Measurements from ENCODE around the gene EPHB1.
"Not testable (repeated sequence)": the region's sequence is repeated elsewhere in the genome, so short reads cannot be mapped to it uniquely, and the experiment has no call there.

The EPHB1 gene

GRCh38 chr3:134788283-134788682, 6.8 kb upstream of the EPHB1 start:
- DNase-seq, result not testable (repeated sequence)

- DNase-seq, result no peak
Observed at GRCh38 chr3:134790065-134790464, 5.0 kb upstream of the EPHB1 start.

GRCh38 chr3:134791992-134792391, 3.1 kb upstream of the EPHB1 start:
- DNase-seq, result no peak

- no peak for DNase-seq
Observed at GRCh38 chr3:134792700-134793099, 2.4 kb upstream of the EPHB1 start.

GRCh38 chr3:134793562-134793961, 1.5 kb upstream of the EPHB1 start:
- DNase-seq, result no peak

GRCh38 chr3:134794323-134794722, 737 bp upstream of the EPHB1 start:
- DNase-seq, result no peak

- DNase-seq, result peak; percentile 30
Observed at GRCh38 chr3:134795746-134796280, 753 bp downstream of the EPHB1 start.

- no peak for DNase-seq
Observed at GRCh38 chr3:134796281-134797056, 1.4 kb downstream of the EPHB1 start.

- DNase-seq, result no peak
Observed at GRCh38 chr3:134797057-134797740, 2.1 kb downstream of the EPHB1 start.

GRCh38 chr3:134797741-134798451, 2.8 kb downstream of the EPHB1 start:
- DNase-seq, result no peak

GRCh38 chr3:134798681-134799311, 3.7 kb downstream of the EPHB1 start:
- DNase-seq, result no peak

GRCh38 chr3:134799393-134799792, 4.3 kb downstream of the EPHB1 start:
- no peak for DNase-seq

- DNase-seq, result no peak
Observed at GRCh38 chr3:134801204-134801958, 6.3 kb downstream of the EPHB1 start.

GRCh38 chr3:134802428-134803050, 7.5 kb downstream of the EPHB1 start:
- DNase-seq, result no peak

GRCh38 chr3:134803051-134803505, 8.0 kb downstream of the EPHB1 start:
- no peak for DNase-seq

GRCh38 chr3:134803652-134804051, 8.6 kb downstream of the EPHB1 start:
- DNase-seq, result no peak

GRCh38 chr3:134804508-134805480, 9.7 kb downstream of the EPHB1 start:
- no peak for DNase-seq

GRCh38 chr3:134807189-134807588, 12.1 kb downstream of the EPHB1 start:
- DNase-seq, result no peak

- DNase-seq, result no peak
Observed at GRCh38 chr3:134808835-134809234, 13.8 kb downstream of the EPHB1 start.

GRCh38 chr3:134809427-134810051, 14.5 kb downstream of the EPHB1 start:
- no peak for DNase-seq
